C4-2B (cell line): Measurements from ENCODE around the gene LCN12.

Experiments
- CTCF ChIP-seq: fragments of 450-650 bp; conservative IDR thresholded peaks from 2 replicates; pipeline ENCODE4 v1.5.1; 2017; ENCODE audit warnings: mild to moderate bottlenecking
- ZFX ChIP-seq: fragments of 450-650 bp; IDR thresholded peaks from 2 replicates; pipeline ENCODE4 v1.6.1; 2017

- no peak for TF ChIP-seq CTCF
- no peak for TF ChIP-seq ZFX
Measured at GRCh38 chr9:136960212-136960937, 8.3 kb downstream of the LCN12 start.
